Right lobe of liver (tissue), 4 donors: ENCODE results near the gene SURF6.

ENCODE experiments used
- POLR2A ChIP-seq: fragments of 450-650 bp; IDR thresholded peaks from one replicate; pipeline ENCODE4 v1.6.1; 2017; ENCODE audit warnings: antibody characterized with exemption, mild to moderate bottlenecking
- TF ChIP-seq, protein P1 (sequence below), 4 donors: fragments of 200-600 bp in 3 of 4; fragments of 450-650 bp in 1 of 4; IDR thresholded peaks; one replicate each; pipeline versions ENCODE4 v1.5.1 to v1.8.0; 2016 to 2022; ENCODE audit warnings: antibody characterized with exemption in 4 of 4, mild to moderate bottlenecking in 2 of 4
- donor health status: DM: no; HTN: no; CAD: no.
- donor health status: DM: no; HTN: no; CAD: no.
- donor health status: DM: no; HTN: yes; CAD: no.

DNA sequence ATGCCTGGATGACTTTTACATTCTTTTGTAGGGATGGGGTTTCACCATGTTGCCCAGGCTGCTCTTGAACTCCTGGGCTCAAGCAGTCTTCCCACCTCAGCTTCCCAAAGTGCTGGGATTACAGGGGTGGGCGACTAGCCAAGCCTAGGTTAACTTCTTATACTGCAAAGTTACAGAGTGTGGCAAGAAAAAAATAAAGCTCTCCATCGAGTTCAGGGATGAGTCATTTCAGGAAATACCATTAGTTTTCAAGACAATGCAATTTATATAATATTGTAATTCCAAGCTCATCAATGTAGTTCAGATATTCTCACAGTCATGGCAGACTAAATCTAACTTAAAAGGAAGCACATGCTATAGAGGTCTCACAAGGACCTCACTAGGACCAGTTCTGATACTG lies 49.5 kb downstream of the SURF6 start:
- TF ChIP-seq, protein P1, sequence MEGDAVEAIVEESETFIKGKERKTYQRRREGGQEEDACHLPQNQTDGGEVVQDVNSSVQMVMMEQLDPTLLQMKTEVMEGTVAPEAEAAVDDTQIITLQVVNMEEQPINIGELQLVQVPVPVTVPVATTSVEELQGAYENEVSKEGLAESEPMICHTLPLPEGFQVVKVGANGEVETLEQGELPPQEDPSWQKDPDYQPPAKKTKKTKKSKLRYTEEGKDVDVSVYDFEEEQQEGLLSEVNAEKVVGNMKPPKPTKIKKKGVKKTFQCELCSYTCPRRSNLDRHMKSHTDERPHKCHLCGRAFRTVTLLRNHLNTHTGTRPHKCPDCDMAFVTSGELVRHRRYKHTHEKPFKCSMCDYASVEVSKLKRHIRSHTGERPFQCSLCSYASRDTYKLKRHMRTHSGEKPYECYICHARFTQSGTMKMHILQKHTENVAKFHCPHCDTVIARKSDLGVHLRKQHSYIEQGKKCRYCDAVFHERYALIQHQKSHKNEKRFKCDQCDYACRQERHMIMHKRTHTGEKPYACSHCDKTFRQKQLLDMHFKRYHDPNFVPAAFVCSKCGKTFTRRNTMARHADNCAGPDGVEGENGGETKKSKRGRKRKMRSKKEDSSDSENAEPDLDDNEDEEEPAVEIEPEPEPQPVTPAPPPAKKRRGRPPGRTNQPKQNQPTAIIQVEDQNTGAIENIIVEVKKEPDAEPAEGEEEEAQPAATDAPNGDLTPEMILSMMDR (IDR thresholded peaks at IDR 0.05): no peak
- TF ChIP-seq POLR2A: no peak
